ENCODE measurements around the gene TLDC2.

The TLDC2 gene

GRCh38 chr20:36850759-36851158 lies 25.2 kb upstream of the TLDC2 start:
- no peak for DNase-seq

DNA sequence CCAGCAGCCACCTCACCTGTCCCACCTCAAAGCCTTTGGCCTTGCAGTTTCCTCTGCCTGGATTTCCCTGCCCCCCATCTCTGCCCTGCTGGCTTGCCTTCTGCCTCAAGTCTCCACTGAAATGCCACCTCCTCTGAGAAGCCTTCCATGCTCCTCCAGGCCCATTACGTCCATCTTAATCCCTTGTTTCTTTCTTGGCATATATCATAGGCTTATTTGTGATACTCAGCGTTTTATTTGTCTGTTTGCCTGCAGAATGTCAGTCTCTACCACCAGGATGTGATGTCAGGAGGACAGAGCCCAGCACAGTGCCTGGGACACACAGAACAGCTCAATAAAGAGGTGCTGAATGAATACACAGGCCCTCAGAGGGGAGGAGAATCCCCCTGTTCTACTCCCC lies 24.4 kb upstream of the TLDC2 start:
- DNase-seq: no peak

- DNase-seq: no peak
Observed at GRCh38 chr20:36852187-36852586, 23.8 kb upstream of the TLDC2 start.

DNA sequence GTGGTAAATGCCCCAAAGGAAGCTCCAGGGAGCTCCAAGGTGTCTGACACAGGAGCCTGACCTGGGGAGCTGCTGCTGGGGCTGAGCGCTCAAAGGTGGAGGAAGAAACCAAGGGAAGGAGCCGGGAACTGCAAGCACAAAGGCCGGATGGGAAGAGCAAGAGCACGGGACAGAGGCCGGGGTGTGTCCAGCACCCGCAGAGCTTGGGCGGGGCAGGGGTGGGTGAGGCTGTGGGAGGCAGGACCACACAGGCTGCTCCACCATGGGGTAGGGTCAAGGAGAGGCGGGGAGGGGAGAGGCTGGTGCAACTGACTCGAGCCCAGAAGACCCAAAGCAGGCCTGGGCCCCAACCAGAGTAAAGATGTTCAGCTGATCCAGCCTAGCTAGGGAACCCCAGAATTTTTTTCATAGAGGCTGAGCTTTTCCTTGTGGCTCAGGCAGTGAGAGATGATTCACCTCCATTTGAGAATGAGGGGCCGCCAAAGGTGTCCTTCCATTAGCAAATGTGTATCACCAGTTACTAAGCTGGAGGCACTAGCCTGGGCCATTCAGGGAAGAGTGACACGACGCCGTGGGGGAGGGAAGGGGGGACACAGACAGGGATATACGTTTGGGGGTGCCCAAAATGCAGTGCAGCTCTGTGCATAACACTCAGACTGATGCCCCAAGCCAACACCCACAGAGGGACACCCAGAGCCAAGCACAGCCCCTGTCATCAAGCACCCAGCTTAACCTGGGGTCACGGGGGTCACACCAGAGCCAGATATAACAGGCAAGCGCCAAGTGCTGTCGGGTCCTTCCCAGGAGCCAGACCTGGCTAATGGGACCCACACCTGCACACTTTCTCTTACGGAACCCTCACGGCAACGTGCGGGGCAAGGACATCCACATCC lies 21.3 kb upstream of the TLDC2 start:
- DNase-seq: no peak

- no peak for DNase-seq
Observed at GRCh38 chr20:36855241-36855657, 20.7 kb upstream of the TLDC2 start.

DNA sequence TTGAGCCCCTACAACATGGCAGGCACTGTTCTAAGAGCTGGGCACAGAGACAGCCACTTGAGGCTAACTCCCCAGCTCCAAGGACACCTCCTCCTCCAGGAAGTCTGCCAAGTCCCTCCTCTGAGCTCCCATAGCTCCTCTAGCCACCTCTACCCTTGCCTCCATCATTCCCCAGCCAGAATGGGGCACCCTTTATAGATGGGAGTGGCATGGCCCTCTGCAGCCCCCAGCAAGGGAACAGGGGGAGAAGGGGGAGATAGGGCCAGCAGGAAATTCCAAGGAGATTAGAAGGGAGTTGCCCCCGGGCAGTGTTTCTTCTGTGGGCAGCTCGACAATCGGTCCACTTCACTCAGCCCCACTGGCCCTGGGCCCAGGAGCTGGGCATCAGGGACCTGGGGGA lies 19.7 kb upstream of the TLDC2 start:
- no peak for DNase-seq

- peak; percentile 37 for DNase-seq
Observed at GRCh38 chr20:36856691-36857635, 19.0 kb upstream of the TLDC2 start.

GRCh38 chr20:36859282-36859555 lies 16.7 kb upstream of the TLDC2 start:
- DNase-seq: no peak

DNA sequence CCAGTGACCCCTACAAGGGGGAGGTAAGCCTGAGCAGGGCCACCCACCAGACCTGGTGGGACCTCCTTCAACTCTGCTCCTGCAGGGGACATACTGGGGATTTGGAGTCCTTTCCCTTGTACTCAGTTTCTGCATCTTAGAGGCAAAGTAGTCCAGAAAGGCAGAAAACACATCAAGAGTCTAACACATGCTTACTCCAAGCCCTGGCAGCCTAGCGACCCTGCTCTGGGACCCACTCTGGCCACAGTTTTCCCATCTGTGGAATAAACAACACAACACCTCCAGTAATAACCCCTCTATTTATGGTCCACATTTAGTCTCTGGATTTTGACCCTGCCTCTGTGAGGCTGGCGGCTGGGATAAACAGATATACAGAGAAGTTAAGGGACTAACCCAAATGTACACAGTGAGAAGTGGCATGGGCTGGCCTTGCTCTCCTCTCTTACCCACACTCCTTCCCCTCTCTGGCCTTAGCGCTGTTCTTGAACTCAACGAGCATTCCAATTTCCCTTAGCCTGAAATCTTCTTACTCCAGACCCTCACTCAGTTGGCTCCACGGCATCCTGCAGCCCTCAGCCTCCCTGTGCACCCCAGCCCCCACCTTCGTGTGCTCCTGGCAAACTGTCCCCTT lies 16.1 kb upstream of the TLDC2 start:
- no peak for DNase-seq

- no peak for DNase-seq
Observed at GRCh38 chr20:36860339-36860738, 15.6 kb upstream of the TLDC2 start.

GRCh38 chr20:36860811-36861624 lies 14.9 kb upstream of the TLDC2 start:
- no peak for DNase-seq

GRCh38 chr20:36861625-36861874 lies 14.4 kb upstream of the TLDC2 start:
- DNase-seq: no peak

GRCh38 chr20:36861875-36862801 lies 13.8 kb upstream of the TLDC2 start:
- no peak for DNase-seq

DNA sequence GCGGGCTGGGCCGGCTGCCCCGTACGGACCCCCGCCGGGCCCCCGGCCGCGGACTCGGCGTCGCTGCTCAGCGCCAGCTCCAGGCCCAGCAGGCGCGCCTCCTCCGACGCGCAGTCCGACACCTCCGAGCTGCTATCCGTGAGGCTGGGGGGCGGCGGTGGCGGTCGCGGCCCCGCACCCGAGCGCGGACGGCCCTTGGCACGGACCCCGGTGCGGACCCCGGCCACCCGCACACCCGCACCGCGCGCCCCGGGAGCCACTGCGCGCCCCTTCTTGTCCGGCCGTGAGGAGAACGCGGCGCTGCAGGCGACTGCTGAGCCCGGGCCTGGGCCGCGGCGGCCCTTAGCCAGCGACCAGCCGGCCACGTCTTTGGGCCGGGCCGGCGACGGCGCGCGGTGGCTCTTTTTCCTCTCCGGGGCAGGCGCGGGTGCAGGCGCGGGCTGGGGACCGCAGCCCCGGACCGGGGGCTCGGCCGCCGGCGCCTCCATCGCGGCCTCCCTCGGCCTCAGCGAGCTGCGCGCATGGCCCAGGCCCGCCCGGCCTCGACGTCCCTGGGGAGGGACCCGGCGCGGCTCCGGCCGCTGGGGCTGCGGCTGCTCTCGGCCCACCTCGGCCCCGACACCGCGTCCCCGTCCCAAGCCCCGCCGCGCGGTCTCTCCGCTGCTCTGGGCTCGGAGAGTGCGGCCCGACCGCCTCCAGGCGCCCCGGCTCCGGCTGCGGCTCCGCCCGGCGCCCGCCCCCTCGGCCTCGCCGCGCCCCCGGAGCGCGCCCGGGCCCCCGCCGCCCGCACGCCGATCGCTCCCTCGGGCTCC lies 12.9 kb upstream of the TLDC2 start:
- no peak for DNase-seq

- DNase-seq: no peak
Observed at GRCh38 chr20:36865076-36865860, 10.7 kb upstream of the TLDC2 start.

DNA sequence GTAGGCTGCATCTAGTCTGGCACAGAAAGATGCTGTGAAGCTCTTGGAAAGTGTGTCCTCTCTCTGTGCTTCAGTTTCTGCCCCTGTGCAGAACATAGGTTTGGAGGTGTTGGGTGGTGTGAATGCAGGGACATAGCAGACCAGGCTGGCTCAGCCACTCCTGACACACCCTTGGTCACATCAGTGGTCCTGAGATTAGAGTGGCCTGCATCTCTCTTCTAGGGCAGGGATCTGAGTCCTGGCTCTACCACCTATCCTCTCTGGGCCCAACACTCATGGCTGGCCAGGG lies 10.1 kb upstream of the TLDC2 start:
- DNase-seq: no peak

DNA sequence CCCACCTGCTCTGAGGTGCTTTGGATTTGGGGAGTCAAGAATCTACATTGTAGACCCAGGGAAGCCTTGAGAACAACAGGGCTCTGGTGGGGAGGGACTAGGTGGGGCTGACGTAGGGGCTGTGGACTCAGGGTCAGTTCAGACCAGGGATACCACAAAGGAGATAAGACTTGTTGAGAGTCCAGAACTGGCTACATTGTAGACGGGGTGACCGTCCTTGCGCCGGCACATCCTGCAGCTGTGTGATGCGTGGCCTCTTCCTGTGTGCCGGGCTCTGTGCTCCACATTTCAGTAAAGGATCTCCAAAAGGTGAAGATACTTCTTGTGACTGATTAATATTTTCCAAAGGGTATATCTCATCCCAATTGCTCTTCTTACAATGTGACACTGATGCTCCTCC lies 9.8 kb upstream of the TLDC2 start:
- no peak for DNase-seq

- no peak for DNase-seq
Observed at GRCh38 chr20:36866681-36867495, 9.1 kb upstream of the TLDC2 start.

All from CD4-positive, alpha-beta T cell treated with Interleukin-15 for 1 hour (primary cell).